IMR-90 (cell line): ENCODE measurements around the gene IL18BP. TPM values are rescaled to one million over a fixed set of nuclear protein-coding genes. Genes with fewer than 3 reads are reported as not detected.
A peak's percentile ranks its signal among the peaks of the same experiment; 100 is the strongest.

ENCODE experiments used
- ATAC-seq: fragments of 200-7000 bp; cut with Tn5 transposase; 2 replicates; pipeline ENCODE4 v1.9.1; 2020; ENCODE audit warnings: low read depth, mild to moderate bottlenecking, moderate library complexity
- BruUV-seq: library from RNA; stranded (reverse); fragments of 400-500 nt; replicated peaks from 2 replicates; lab custom pipeline; 2021; lab: Mats Ljungman, UMichigan
- CTCF ChIA-PET: fragments of 300-600 bp; formaldehyde crosslinking; extraction: SDS; loops from one replicate; lab custom pipeline; 2021; ENCODE audit warnings: antibody characterized with exemption; lab: Yijun Ruan, JAX
- POLR2A ChIA-PET: fragments of 300-600 bp; sonication (Branson Sonifier 250); formaldehyde crosslinking; loops from one replicate; lab custom pipeline; 2022; ENCODE audit warnings: antibody characterized with exemption; ENCODE audit not compliant: unreplicated experiment; lab: Charles Lee
- DNase-seq: peaks from one replicate; pipeline ENCODE4 v3.0.0; 2013
- H2AFZ ChIP-seq: replicated peaks from 2 replicates; pipeline ENCODE3; 2013; ENCODE audit warnings: low read length, mild to moderate bottlenecking; ENCODE audit not compliant: poor library complexity
- H2AK5ac ChIP-seq: 2 replicates; pipeline ENCODE4 v1.6.1; 2013; ENCODE audit warnings: low read depth, low read length, inconsistent platforms
- H2AK9ac ChIP-seq: replicated peaks from 2 replicates; pipeline ENCODE3; 2013; ENCODE audit warnings: mild to moderate bottlenecking, low read depth, low read length, moderate library complexity; ENCODE audit not compliant: poor library complexity
- H2BK120ac ChIP-seq: 2 replicates; pipeline ENCODE4 v1.6.1; 2013; ENCODE audit warnings: low read depth, low read length, inconsistent platforms
- H2BK15ac ChIP-seq: 3 replicates; pipeline ENCODE4 v1.6.1; 2013; ENCODE audit warnings: low read depth, low read length, inconsistent platforms
- H2BK20ac ChIP-seq: 2 replicates; pipeline ENCODE4 v1.6.1; 2013; ENCODE audit warnings: low read depth, mild to moderate bottlenecking, inconsistent platforms, low read length, moderate library complexity
- H2BK5ac ChIP-seq: 2 replicates; pipeline ENCODE4 v1.6.1; 2013; ENCODE audit warnings: mild to moderate bottlenecking, low read depth, low read length, inconsistent platforms; ENCODE audit not compliant: poor library complexity, severe bottlenecking
- H3K14ac ChIP-seq: replicated peaks from 2 replicates; pipeline ENCODE4 v1.6.1; 2013; ENCODE audit warnings: low read depth, low read length, inconsistent platforms
- H3K18ac ChIP-seq: 2 replicates; pipeline ENCODE4 v1.6.1; 2013; ENCODE audit warnings: low read depth, low read length, control low read depth
- H3K23ac ChIP-seq: 2 replicates; pipeline ENCODE4 v1.6.1; 2013; ENCODE audit warnings: low read depth, low read length, inconsistent platforms
- H3K27ac ChIP-seq: 2 replicates; pipeline ENCODE4 v1.5.1; 2013; ENCODE audit warnings: mild to moderate bottlenecking, control low read depth, low read length; ENCODE audit not compliant: insufficient read depth
- H3K27me3 ChIP-seq: 2 replicates; pipeline ENCODE4 v1.6.1; 2013; ENCODE audit warnings: low read length; ENCODE audit not compliant: control insufficient read depth, insufficient read depth
- H3K36me3 ChIP-seq: 2 replicates; pipeline ENCODE4 v1.6.1; 2013; ENCODE audit warnings: low read length, mixed read lengths; ENCODE audit not compliant: control insufficient read depth, insufficient read depth
- H3K4ac ChIP-seq: 2 replicates; pipeline ENCODE4 v1.6.1; 2013; ENCODE audit warnings: low read depth, low read length, inconsistent platforms
- H3K4me1 ChIP-seq: 2 replicates; pipeline ENCODE4 v1.6.1; 2013; ENCODE audit warnings: low read length, mixed read lengths; ENCODE audit not compliant: control insufficient read depth, insufficient read depth
- H3K4me2 ChIP-seq: 2 replicates; pipeline ENCODE4 v1.6.1; 2013; ENCODE audit warnings: low read depth, mild to moderate bottlenecking, control low read depth, low read length, moderate library complexity
- H3K4me3 ChIP-seq: 2 replicates; pipeline ENCODE4 v1.5.1; 2013; ENCODE audit warnings: low read depth, mild to moderate bottlenecking, control low read depth, low read length, moderate library complexity; ENCODE audit not compliant: insufficient read depth
- H3K56ac ChIP-seq: 2 replicates; pipeline ENCODE4 v1.6.1; 2013; ENCODE audit warnings: low read length, inconsistent platforms; ENCODE audit not compliant: insufficient read depth; ENCODE audit errors: extremely low read depth
- H3K79me1 ChIP-seq, 2 experiments: 2 replicates each; pipeline ENCODE4 v1.6.1; 2013; ENCODE audit warnings: low read length in 2 of 2, inconsistent platforms in 1 of 2, low read depth in 1 of 2
- H3K9ac ChIP-seq: 2 replicates; pipeline ENCODE4 v1.6.1; 2013; ENCODE audit warnings: low read depth, low read length, control low read depth
- H3K9me1 ChIP-seq: 2 replicates; pipeline ENCODE4 v1.6.1; 2013; ENCODE audit warnings: low read length, inconsistent platforms; ENCODE audit not compliant: insufficient read depth
- H3K9me3 ChIP-seq: 2 replicates; pipeline ENCODE4 v1.6.1; 2013; ENCODE audit warnings: low read length; ENCODE audit not compliant: control insufficient read depth, insufficient read depth
- H4K20me1 ChIP-seq: 2 replicates; pipeline ENCODE4 v1.6.1; 2013; ENCODE audit warnings: low read length, inconsistent platforms; ENCODE audit not compliant: insufficient read depth
- H4K5ac ChIP-seq: 2 replicates; pipeline ENCODE4 v1.6.1; 2013; ENCODE audit warnings: mild to moderate bottlenecking, low read depth, low read length, control low read depth
- H4K8ac ChIP-seq, 2 experiments: 2 replicates each; pipeline ENCODE4 v1.6.1; 2013; ENCODE audit warnings: low read depth in 2 of 2, low read length in 2 of 2, control low read depth in 1 of 2, inconsistent platforms in 1 of 2
- H4K91ac ChIP-seq: 2 replicates; pipeline ENCODE4 v1.6.1; 2013; ENCODE audit warnings: low read depth, low read length, inconsistent platforms; ENCODE audit not compliant: insufficient read depth
- CEBPB ChIP-seq: IDR thresholded peaks from 2 replicates; pipeline ENCODE4 v1.6.1; 2012; ENCODE audit warnings: low read depth, low read length, improper control_type of control experiment
- CTCF ChIP-seq: conservative IDR thresholded peaks from 2 replicates; pipeline ENCODE4 v1.5.1; 2012; ENCODE audit warnings: mild to moderate bottlenecking, low read depth, low read length, improper control_type of control experiment
- RAD21 ChIP-seq: IDR thresholded peaks from 2 replicates; pipeline ENCODE4 v1.6.1; 2012; ENCODE audit warnings: low read length, improper control_type of control experiment
- SMC3 ChIP-seq: fragments of 150-350 bp; IDR thresholded peaks from 2 replicates; pipeline ENCODE4 v1.6.1; 2016; ENCODE audit warnings: low read depth, mild to moderate bottlenecking, antibody characterized with exemption, low read length, moderate library complexity
- USF2 ChIP-seq: fragments of 150-350 bp; IDR thresholded peaks from 2 replicates; pipeline ENCODE4 v1.6.1; 2017; ENCODE audit warnings: mild to moderate bottlenecking, antibody characterized with exemption, low read length, low read depth
- WGBS, 2 experiments: methylation state at CpG; one replicate each; pipeline versions ENCODE4 v1.1.5 to v1.1.7; 2013; ENCODE audit warnings: missing lambda C conversion rate in 2 of 2; ENCODE audit not compliant: insufficient read length in 1 of 2; ENCODE audit errors: extremely low coverage in 2 of 2; 5-methylcytosine and 5-hydroxymethylcytosine counted together
- dilution Hi-C: fragments of 300-500 bp; cut with HindIII; formaldehyde crosslinking; loops from one replicate; pipeline ENCODE4 v1.14.3; 2018; ENCODE audit warnings: low sequenced_read_pairs; ENCODE audit not compliant: unreplicated experiment
- in situ Hi-C: fragments of 300-500 bp; cut with MboI; formaldehyde crosslinking; loops from 3 replicates; pipeline ENCODE4 v1.14.3; 2019; ENCODE audit warnings: low sequenced_read_pairs, inconsistent platforms, mixed read lengths
- intact Hi-C: fragments of 100-400 bp; cut with micrococcal nuclease; formaldehyde crosslinking; loops from 2 replicates; pipeline ENCODE4 v1.10.0; 2022
- polyA plus RNA-seq, 3 experiments: library from polyadenylated mRNA; depleted of rRNA; stranded (reverse); fragments of >200 nt; gene quantifications; 2 replicates each; pipeline ENCODE4 v1.2.3, GENCODE V29; 2012; ENCODE audit warnings: low replicate concordance in 1 of 3
- total RNA-seq: library from RNA; depleted of rRNA; stranded (reverse); fragments of >200 nt; gene quantifications from 2 replicates; pipeline ENCODE4 v1.2.3, GENCODE V29; 2012

The IL18BP gene
- total and polyA plus RNA-seq, 2 of the 4 experiments (the other 2 are of a cell fraction): 0.90 to 3.2 TPM

GRCh38 chr11:72015511-72016061, 16.9 kb downstream of the IL18BP start:
- no peak overlapping the region for H3K27ac ChIP-seq
- H3K9ac ChIP-seq: no peak overlapping the region
- H3K4me3 ChIP-seq: no peak overlapping the region
- WGBS, 2 experiments: 87% methylated on average over 5 of the region's 10 CpGs; no CpG with 5 or more reads in 1 of the 2 experiments
- H2AK5ac ChIP-seq: no peak overlapping the region
- peaks cover 96% of the 10 kb centered on the region for H3K36me3 ChIP-seq
- peak; percentile 61 for ATAC-seq
- H3K79me1 ChIP-seq: peaks cover 25 to 57% of the 10 kb centered on the region in 2 experiments
- TF ChIP-seq RAD21: peak; percentile 23; the same call in 1 of the 2 replicates
- TF ChIP-seq SMC3: peak; percentile 31; the same call in 1 of the 2 replicates
- TF ChIP-seq USF2: no peak
- no peak for TF ChIP-seq CEBPB
- TF ChIP-seq CTCF: peak; percentile 32
- peak overlapping the region; percentile 37 for H2AFZ ChIP-seq
- no peak overlapping the region for H2BK5ac ChIP-seq
- H2AK9ac ChIP-seq: no peak overlapping the region
- dilution Hi-C loops (no loop called here), intact Hi-C loops (no loop called here), in situ Hi-C loops (no loop called here)
- TSS peak; percentile 58 for BruUV-seq
- no peaks in the 10 kb centered on the region for H3K4me1 ChIP-seq
- H2BK20ac ChIP-seq: no peak overlapping the region
- peak; percentile 24 for DNase-seq
- no peaks in the 10 kb centered on the region for H3K27me3 ChIP-seq
- H3K9me1 ChIP-seq: 0 out of 2 replicates have a peak, but pooled peaks cover 5% of the 10 kb centered on the region
- H3K14ac ChIP-seq: no peak overlapping the region
- H4K20me1 ChIP-seq: peaks cover 33% of the 10 kb centered on the region
- no peak overlapping the region for H2BK15ac ChIP-seq
- no peak overlapping the region for H3K56ac ChIP-seq
- no peak overlapping the region for H3K4ac ChIP-seq
- CTCF ChIA-PET: interaction anchor here (0.9 to 1.6 kb wide), 4 partner anchors 9 to 130 kb away, joined by 3 to 4 read pairs (median 3); no protein-coding TSS in a partner anchor
- H3K4me2 ChIP-seq: no peak overlapping the region
- H2BK120ac ChIP-seq: no peak overlapping the region
- H3K23ac ChIP-seq: no peak overlapping the region
- H4K8ac ChIP-seq: no peak overlapping the region
- no peaks in the 10 kb centered on the region for H3K9me3 ChIP-seq
- POLR2A ChIA-PET: no interaction called here
- no peak overlapping the region for H4K5ac ChIP-seq
- no peak overlapping the region for H3K18ac ChIP-seq
- H4K91ac ChIP-seq: no peak overlapping the region
